Measurements from ENCODE around the gene RBM17. TPM values are rescaled to one million over a fixed set of nuclear protein-coding genes. Genes with fewer than 3 reads are reported as not detected.
"Not testable (repeated sequence)": the region's sequence is repeated elsewhere in the genome, so short reads cannot be mapped to it uniquely, and the experiment has no call there.

Gene RBM17
- total and polyA plus RNA-seq, 4 donors = 48.2 to 149 (median 96.4) TPM

GRCh38 chr10:6054884-6055283 is 34.0 kb upstream of the RBM17 start:
- H3K4me3 ChIP-seq (ENCODE audit: low read depth, low read length) = no peak overlapping the region
- H3K9me3 ChIP-seq (ENCODE audit: control insufficient read depth, insufficient read depth, low read length) = no peaks in the 10 kb centered on the region
- H3K27me3 ChIP-seq (ENCODE audit: control insufficient read depth, insufficient read depth, low read length) = no peaks in the 10 kb centered on the region
- no peak overlapping the region for H3K27ac ChIP-seq (ENCODE audit: low read depth, low read length)
- no peak for DNase-seq (ENCODE audit: low read depth in 4 of 6, low spot score in 6 of 6)
- no peaks in the 10 kb centered on the region for H3K36me3 ChIP-seq (ENCODE audit: control insufficient read depth, insufficient read depth, low read length)
- WGBS (ENCODE audit: insufficient coverage) = 97% methylated on average over 5 of the region's 5 CpGs
- peaks cover 7% of the 10 kb centered on the region for H3K4me1 ChIP-seq (ENCODE audit: control insufficient read depth, insufficient read depth, low read length)

DNA sequence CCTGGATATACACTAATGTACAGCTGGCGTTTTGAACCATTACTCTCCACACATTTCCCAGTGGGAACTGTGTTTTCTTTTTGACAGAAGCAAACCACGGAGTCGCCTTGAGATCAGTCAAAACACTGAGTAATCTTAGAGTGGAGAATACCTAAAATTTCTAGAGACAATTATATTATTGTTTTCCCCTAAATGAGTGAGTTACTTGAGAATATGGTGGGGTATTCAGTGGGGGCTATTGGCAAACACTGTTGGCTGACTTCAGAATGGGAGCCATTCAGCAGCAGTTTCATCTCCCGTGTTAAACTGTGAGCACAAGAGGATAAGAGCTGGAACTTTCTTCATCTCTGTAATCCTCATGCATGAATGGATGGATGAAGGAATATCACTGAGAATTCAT is 32.9 kb upstream of the RBM17 start:
- peaks cover 7% of the 10 kb centered on the region for H3K4me1 ChIP-seq (ENCODE audit: control insufficient read depth, insufficient read depth, low read length)
- no peak overlapping the region for H3K27ac ChIP-seq (ENCODE audit: low read depth, low read length)
- H3K36me3 ChIP-seq (ENCODE audit: control insufficient read depth, insufficient read depth, low read length) = no peaks in the 10 kb centered on the region
- WGBS (ENCODE audit: insufficient coverage) = no CpG with 5 or more reads among the region's 4 CpGs
- no peaks in the 10 kb centered on the region for H3K9me3 ChIP-seq (ENCODE audit: control insufficient read depth, insufficient read depth, low read length)
- H3K4me3 ChIP-seq (ENCODE audit: low read depth, low read length) = no peak overlapping the region
- DNase-seq (ENCODE audit: low read depth in 4 of 6, low spot score in 6 of 6) = no peak
- H3K27me3 ChIP-seq (ENCODE audit: control insufficient read depth, insufficient read depth, low read length) = no peaks in the 10 kb centered on the region

DNA sequence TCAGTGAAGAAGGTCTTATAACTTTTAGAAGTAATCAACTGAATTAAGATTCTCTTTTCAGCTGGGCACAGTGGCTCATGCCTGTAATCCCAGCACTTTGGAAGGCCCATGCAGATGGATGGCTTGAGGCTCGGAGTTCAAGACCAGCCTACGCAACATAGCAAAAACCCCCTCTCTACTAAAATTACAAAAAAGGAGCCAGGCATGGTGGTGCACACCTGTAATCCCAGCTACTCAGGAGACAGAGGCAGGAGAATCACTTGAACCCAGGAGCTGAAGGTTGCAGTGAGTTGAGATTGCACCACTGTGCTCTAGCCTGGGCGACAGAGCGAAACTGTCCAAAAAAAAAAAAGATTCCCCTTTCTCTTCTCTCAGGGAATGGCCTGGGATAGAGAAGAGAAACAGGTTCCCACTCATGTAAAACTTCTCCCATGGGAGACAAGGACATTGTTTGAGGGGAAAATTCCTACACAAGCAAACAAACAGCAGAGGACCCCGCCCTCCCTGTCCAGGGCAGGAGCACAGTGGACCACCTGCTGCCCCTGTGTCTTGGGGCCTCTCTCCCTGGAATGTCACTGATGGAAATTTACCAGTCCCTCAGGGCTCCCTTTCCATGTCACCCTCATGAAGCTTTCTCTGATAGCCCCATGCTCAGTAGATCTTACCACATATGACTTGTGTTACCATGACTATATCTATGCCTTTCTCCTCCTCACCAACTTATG is 32.3 kb upstream of the RBM17 start:
- WGBS (ENCODE audit: insufficient coverage) = 67% methylated on average over 1 of the region's 5 CpGs
- no peak overlapping the region for H3K27ac ChIP-seq (ENCODE audit: low read depth, low read length)
- DNase-seq (ENCODE audit: low read depth in 4 of 6, low spot score in 6 of 6) = no peak
- H3K4me3 ChIP-seq (ENCODE audit: low read depth, low read length) = no peak overlapping the region
- no peaks in the 10 kb centered on the region for H3K9me3 ChIP-seq (ENCODE audit: control insufficient read depth, insufficient read depth, low read length)
- H3K27me3 ChIP-seq (ENCODE audit: control insufficient read depth, insufficient read depth, low read length) = no peaks in the 10 kb centered on the region
- H3K4me1 ChIP-seq (ENCODE audit: control insufficient read depth, insufficient read depth, low read length) = peaks cover 5% of the 10 kb centered on the region
- H3K36me3 ChIP-seq (ENCODE audit: control insufficient read depth, insufficient read depth, low read length) = no peaks in the 10 kb centered on the region

DNA sequence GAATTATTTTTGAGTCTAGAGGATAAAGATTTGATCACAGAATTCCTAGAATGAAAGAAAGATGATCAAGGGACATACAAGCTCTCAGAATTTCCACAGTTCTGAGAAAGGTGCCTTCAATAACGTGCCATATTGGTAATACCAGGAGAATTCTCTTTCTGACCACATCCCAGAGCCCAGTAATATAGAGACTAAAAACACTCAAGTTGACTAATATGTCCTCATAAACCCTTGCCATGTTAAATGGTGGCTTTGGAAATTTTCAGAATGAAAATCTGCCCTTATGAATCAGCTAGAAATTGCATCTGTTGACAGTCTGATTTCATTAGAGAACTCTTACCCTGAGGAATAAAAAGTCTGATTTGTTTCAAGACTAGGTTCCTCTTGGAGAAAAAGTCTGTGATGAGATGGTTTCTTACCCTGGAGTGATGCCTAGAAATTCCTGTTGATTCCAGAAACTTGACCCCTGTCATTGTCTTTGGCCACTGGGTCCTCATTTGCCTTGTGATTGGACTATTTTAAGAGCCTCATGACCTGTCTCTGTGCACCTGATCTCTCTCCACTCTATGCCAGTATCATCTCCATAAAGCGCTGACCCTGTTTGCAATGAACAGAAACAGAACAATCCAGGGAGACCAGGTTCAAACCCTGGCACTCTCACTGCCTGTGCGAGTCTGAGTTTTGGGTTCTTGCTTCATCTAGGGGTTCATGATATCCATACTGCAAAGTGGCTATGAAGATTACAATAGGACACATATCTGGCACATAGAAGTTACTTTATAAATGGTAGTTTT is 30.0 kb upstream of the RBM17 start:
- 78% methylated on average over 1 of the region's 3 CpGs for WGBS (ENCODE audit: insufficient coverage)

DNA sequence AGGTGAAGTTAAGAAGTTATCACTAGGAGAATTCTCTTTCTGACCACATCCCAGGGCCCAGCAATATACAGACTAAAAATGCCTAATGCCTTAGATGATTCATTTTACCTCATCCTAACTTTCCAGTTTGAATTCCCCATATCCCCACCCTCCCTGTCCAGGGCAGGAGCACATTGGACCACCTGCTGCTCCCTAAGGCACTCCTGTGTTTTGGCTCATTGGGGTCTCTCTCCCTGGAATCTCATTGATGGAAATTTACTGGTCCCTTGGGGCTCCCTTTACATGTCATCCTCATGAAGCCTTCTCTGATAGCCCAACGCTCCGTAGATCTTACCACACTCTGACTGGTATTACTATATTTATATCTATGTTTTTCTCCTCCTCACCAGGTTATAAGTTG is 29.3 kb upstream of the RBM17 start:
- H3K36me3 ChIP-seq (ENCODE audit: control insufficient read depth, insufficient read depth, low read length) = no peaks in the 10 kb centered on the region
- no peak for DNase-seq (ENCODE audit: low read depth in 4 of 6, low spot score in 6 of 6)
- no peak overlapping the region for H3K4me3 ChIP-seq (ENCODE audit: low read depth, low read length)
- H3K27ac ChIP-seq (ENCODE audit: low read depth, low read length) = no peak overlapping the region
- no peaks in the 10 kb centered on the region for H3K4me1 ChIP-seq (ENCODE audit: control insufficient read depth, insufficient read depth, low read length)
- no peaks in the 10 kb centered on the region for H3K27me3 ChIP-seq (ENCODE audit: control insufficient read depth, insufficient read depth, low read length)
- WGBS (ENCODE audit: insufficient coverage) = no CpG with 5 or more reads among the region's 2 CpGs
- no peaks in the 10 kb centered on the region for H3K9me3 ChIP-seq (ENCODE audit: control insufficient read depth, insufficient read depth, low read length)

More for the DNA sequence above, 30.0 kb upstream of the RBM17 start:
- H3K4me3 ChIP-seq (ENCODE audit: low read depth, low read length) = no peak overlapping the region
- DNase-seq (ENCODE audit: low read depth in 4 of 6, low spot score in 6 of 6) = no peak
- no peak overlapping the region for H3K27ac ChIP-seq (ENCODE audit: low read depth, low read length)
- H3K9me3 ChIP-seq (ENCODE audit: control insufficient read depth, insufficient read depth, low read length) = no peaks in the 10 kb centered on the region
- peaks cover 3% of the 10 kb centered on the region for H3K4me1 ChIP-seq (ENCODE audit: control insufficient read depth, insufficient read depth, low read length)
- H3K36me3 ChIP-seq (ENCODE audit: control insufficient read depth, insufficient read depth, low read length) = no peaks in the 10 kb centered on the region
- no peaks in the 10 kb centered on the region for H3K27me3 ChIP-seq (ENCODE audit: control insufficient read depth, insufficient read depth, low read length)

GRCh38 chr10:6061056-6061455 is 27.8 kb upstream of the RBM17 start:
- no peak for DNase-seq (ENCODE audit: low read depth in 4 of 6, low spot score in 6 of 6)
- H3K9me3 ChIP-seq (ENCODE audit: control insufficient read depth, insufficient read depth, low read length) = no peaks in the 10 kb centered on the region
- WGBS (ENCODE audit: insufficient coverage) = no CpG with 5 or more reads among the region's 8 CpGs
- H3K27me3 ChIP-seq (ENCODE audit: control insufficient read depth, insufficient read depth, low read length) = no peaks in the 10 kb centered on the region
- H3K4me3 ChIP-seq (ENCODE audit: low read depth, low read length) = no peak overlapping the region
- H3K27ac ChIP-seq (ENCODE audit: low read depth, low read length) = no peak overlapping the region
- no peaks in the 10 kb centered on the region for H3K4me1 ChIP-seq (ENCODE audit: control insufficient read depth, insufficient read depth, low read length)
- H3K36me3 ChIP-seq (ENCODE audit: control insufficient read depth, insufficient read depth, low read length) = no peaks in the 10 kb centered on the region

DNA sequence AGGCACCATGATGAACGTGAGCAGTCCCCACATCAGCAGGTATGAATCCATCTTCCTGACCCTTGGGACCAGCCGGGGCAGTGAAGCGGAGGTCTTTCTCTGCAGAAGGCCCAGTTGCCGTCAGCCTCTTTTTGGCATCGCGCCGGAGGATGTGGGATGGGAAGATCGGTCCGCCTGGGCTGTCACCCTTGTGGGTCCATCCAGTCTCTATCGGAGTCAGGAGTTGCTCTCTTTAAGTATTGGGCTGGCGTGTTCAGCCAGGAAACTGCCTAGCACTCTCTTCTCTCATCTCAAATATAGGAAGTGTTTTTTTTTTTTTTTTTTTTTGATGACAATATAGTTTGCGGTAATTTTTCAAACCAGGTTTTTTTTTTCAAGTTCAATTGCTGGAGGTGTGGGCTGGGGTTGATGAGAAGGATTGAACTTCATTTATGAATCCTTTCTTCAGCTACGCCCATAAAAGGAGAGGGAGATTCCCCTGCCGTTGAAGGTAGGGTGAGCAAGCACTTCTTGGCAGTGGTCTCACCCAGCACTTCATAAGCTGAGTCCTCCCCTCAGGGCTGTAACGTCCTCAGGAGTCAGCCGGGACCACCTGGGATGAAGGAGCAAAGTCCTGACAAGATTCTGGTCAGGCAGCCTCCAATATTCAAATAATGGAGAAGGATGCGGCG is 26.6 kb upstream of the RBM17 start, which contains the start of gene IL2RA:
TSS of gene IL2RA (minus strand) at position 267 of the 671 bp plus-strand sequence. CDS start at position 51, 216 bp downstream.
- DNase-seq (ENCODE audit: low read depth in 4 of 6, low spot score in 6 of 6) = no peak
- Histone ChIP-seq H3K27me3 (ENCODE audit: control insufficient read depth, insufficient read depth, low read length) (no peaks in the 10 kb centered on the region), H3K4me3 (ENCODE audit: low read depth, low read length) (no peak within 1 kb of the TSS), H3K36me3 (ENCODE audit: control insufficient read depth, insufficient read depth, low read length) (no peaks in the 10 kb centered on the region), H3K4me1 (ENCODE audit: control insufficient read depth, insufficient read depth, low read length) (no peaks in the 10 kb centered on the region), H3K9me3 (ENCODE audit: control insufficient read depth, insufficient read depth, low read length) (no peaks in the 10 kb centered on the region), H3K27ac (ENCODE audit: low read depth, low read length) (no peak within 1 kb of the TSS)
- 74% methylated on average over 4 of the region's 18 CpGs for WGBS (ENCODE audit: insufficient coverage)

- Histone ChIP-seq H3K36me3 (ENCODE audit: control insufficient read depth, insufficient read depth, low read length) (no peaks in the 10 kb centered on the region), H3K4me1 (ENCODE audit: control insufficient read depth, insufficient read depth, low read length) (no peaks in the 10 kb centered on the region), H3K4me3 (ENCODE audit: low read depth, low read length) (no peak overlapping the region), H3K27me3 (ENCODE audit: control insufficient read depth, insufficient read depth, low read length) (no peaks in the 10 kb centered on the region), H3K9me3 (ENCODE audit: control insufficient read depth, insufficient read depth, low read length) (no peaks in the 10 kb centered on the region), H3K27ac (ENCODE audit: low read depth, low read length) (no peak overlapping the region)
- no peak for DNase-seq (ENCODE audit: low read depth in 4 of 6, low spot score in 6 of 6)
- 100% methylated on average over 5 of the region's 7 CpGs for WGBS (ENCODE audit: insufficient coverage)
Measured at GRCh38 chr10:6064119-6064518, 24.7 kb upstream of the RBM17 start.

- H3K4me3 ChIP-seq (ENCODE audit: low read depth, low read length); H3K4me1 ChIP-seq (ENCODE audit: control insufficient read depth, insufficient read depth, low read length); H3K27me3 ChIP-seq (ENCODE audit: control insufficient read depth, insufficient read depth, low read length); DNase-seq (ENCODE audit: low read depth in 4 of 6, low spot score in 6 of 6); H3K36me3 ChIP-seq (ENCODE audit: control insufficient read depth, insufficient read depth, low read length); H3K9me3 ChIP-seq (ENCODE audit: control insufficient read depth, insufficient read depth, low read length); H3K27ac ChIP-seq (ENCODE audit: low read depth, low read length): not testable (repeated sequence)
- no CpG with 5 or more reads among the region's 3 CpGs for WGBS (ENCODE audit: insufficient coverage)
Measured at GRCh38 chr10:6064726-6065125, 24.1 kb upstream of the RBM17 start.
